AG10803 (cell line): ENCODE results near the gene ARL5A.

Experiments used
- DNase-seq: peaks from one replicate; pipeline ENCODE4 v3.0.0; 2010; ENCODE audit warnings: low read depth
- H3K4me3 ChIP-seq: 2 replicates; pipeline ENCODE4 v1.5.1; 2011; ENCODE audit warnings: mild to moderate bottlenecking, low read length, control low read depth
- CTCF ChIP-seq: conservative IDR thresholded peaks from 2 replicates; pipeline ENCODE4 v1.5.1; 2011; ENCODE audit warnings: mild to moderate bottlenecking, low read length, control low read depth, inconsistent platforms

Gene ARL5A

GRCh38 chr2:151849413-151850010 is 21.3 kb upstream of the ARL5A start:
- no peak overlapping the region for H3K4me3 ChIP-seq
- no peak for TF ChIP-seq CTCF
- DNase-seq = no peak

GRCh38 chr2:151845884-151846283 is 17.7 kb upstream of the ARL5A start:
- no peak for DNase-seq
- no peak for TF ChIP-seq CTCF
- H3K4me3 ChIP-seq = no peak overlapping the region

- no peak for TF ChIP-seq CTCF
- no peak for DNase-seq
- H3K4me3 ChIP-seq = no peak overlapping the region
These were observed 17.3 kb upstream of the ARL5A start for GRCh38 chr2:151845481-151845880.

- no peak for TF ChIP-seq CTCF
- H3K4me3 ChIP-seq = no peak overlapping the region
- no peak for DNase-seq
These were observed 16.1 kb upstream of the ARL5A start for GRCh38 chr2:151844211-151844896.

- DNase-seq = no peak
- H3K4me3 ChIP-seq = no peak overlapping the region
- no peak for TF ChIP-seq CTCF
These were observed 15.5 kb upstream of the ARL5A start for GRCh38 chr2:151843691-151844061.

GRCh38 chr2:151842830-151843690 is 14.8 kb upstream of the ARL5A start:
- no peak for DNase-seq
- no peak overlapping the region for H3K4me3 ChIP-seq
- no peak for TF ChIP-seq CTCF
